H1 (cell line): ENCODE data around the gene HK2. TPM values are rescaled to one million over a fixed set of nuclear protein-coding genes. Genes with fewer than 3 reads are reported as not detected.

Experiments
- CTCF ChIA-PET: fragments of 300-600 bp; sonication (Branson Sonifier 250); formaldehyde crosslinking; loops from one replicate; lab custom pipeline; 2021; ENCODE audit not compliant: partially characterized antibody; lab: Charles Lee
- POLR2A ChIA-PET: fragments of 300-600 bp; sonication (Branson Sonifier 250); formaldehyde crosslinking; loops from one replicate; lab custom pipeline; 2021; ENCODE audit warnings: inconsistent platforms; ENCODE audit not compliant: partially characterized antibody; lab: Charles Lee
- DNase-seq, 2 experiments: peaks; one replicate each; pipeline versions ENCODE4 v3.0.0 to v3.0.0-alpha.2; 2010 to 2022; ENCODE audit warnings: low spot score in 2 of 2, low read depth in 1 of 2, mixed read lengths in 1 of 2
- FAIRE-seq: peaks from 2 replicates; lab custom pipeline; 2011; peaks lifted over from hg19 to GRCh38; lab: Jason Lieb, UNC
- H2AFZ ChIP-seq: 2 replicates; pipeline ENCODE4 v1.8.1; 2012; ENCODE audit warnings: low read length, inconsistent platforms
- H2AK5ac ChIP-seq: 2 replicates; pipeline ENCODE4 v1.6.1; 2013; ENCODE audit warnings: low read depth, low read length
- H2BK120ac ChIP-seq: replicated peaks from 2 replicates; pipeline ENCODE3; 2013; ENCODE audit warnings: low read depth, low read length, inconsistent platforms
- H2BK12ac ChIP-seq: 2 replicates; pipeline ENCODE4 v1.6.1; 2013; ENCODE audit warnings: low read depth, low read length
- H2BK15ac ChIP-seq: 2 replicates; pipeline ENCODE4 v1.6.1; 2013; ENCODE audit warnings: low read length
- H2BK20ac ChIP-seq: 2 replicates; pipeline ENCODE4 v1.6.1; 2013; ENCODE audit warnings: low read length
- H2BK5ac ChIP-seq: 2 replicates; pipeline ENCODE4 v1.6.1; 2013; ENCODE audit warnings: low read depth, low read length
- H3K14ac ChIP-seq: 2 replicates; pipeline ENCODE4 v1.6.1; 2013; ENCODE audit warnings: inconsistent platforms; ENCODE audit not compliant: insufficient read length
- H3K18ac ChIP-seq: 2 replicates; pipeline ENCODE4 v1.6.1; 2013; ENCODE audit warnings: low read length; ENCODE audit errors: extremely low read depth
- H3K23ac ChIP-seq: 2 replicates; pipeline ENCODE4 v1.6.1; 2013; ENCODE audit warnings: inconsistent platforms; ENCODE audit not compliant: insufficient read length
- H3K23me2 ChIP-seq: 2 replicates; pipeline ENCODE4 v1.6.1; 2013; ENCODE audit warnings: low read depth, low read length
- H3K27ac ChIP-seq: 2 replicates; pipeline ENCODE4 v1.6.1; 2011; ENCODE audit warnings: low read depth, low read length, inconsistent platforms
- H3K27me3 ChIP-seq, 4 experiments: replicated peaks in 1 of 4; 1 replicate in 1 of 4; 2 replicates in 3 of 4; pipeline versions ENCODE4 v1.6.1 to v1.8.1; 2011 to 2013; ENCODE audit warnings: low read length in 3 of 4, mild to moderate bottlenecking in 3 of 4, inconsistent platforms in 2 of 4, mixed read lengths in 2 of 4, moderate library complexity in 1 of 4; ENCODE audit not compliant: control insufficient read depth in 3 of 4, insufficient read depth in 3 of 4; ENCODE audit errors: extremely low read depth in 1 of 4
- H3K36me3 ChIP-seq, 4 experiments: 2 replicates each; pipeline versions ENCODE4 v1.6.1 to v1.8.1; 2011 to 2013; ENCODE audit warnings: mild to moderate bottlenecking in 4 of 4, low read length in 3 of 4, moderate library complexity in 2 of 4, control low read depth in 1 of 4, inconsistent platforms in 1 of 4; ENCODE audit not compliant: insufficient read depth in 4 of 4, control insufficient read depth in 2 of 4
- H3K4ac ChIP-seq: replicated peaks from 2 replicates; pipeline ENCODE3; 2013; ENCODE audit warnings: low read length, low read depth, mixed read lengths, inconsistent platforms; ENCODE audit not compliant: insufficient read length
- H3K4me1 ChIP-seq, 4 experiments: replicated peaks in 1 of 4; 1 replicate in 1 of 4; 2 replicates in 3 of 4; pipeline versions ENCODE4 v1.6.1 to v1.8.1; 2011 to 2013; ENCODE audit warnings: low read length in 3 of 4, inconsistent platforms in 2 of 4, mixed read lengths in 1 of 4; ENCODE audit not compliant: insufficient read depth in 4 of 4, control insufficient read depth in 3 of 4
- H3K4me2 ChIP-seq, 2 experiments: 2 replicates each; pipeline versions ENCODE4 v1.6.1 to v1.8.1; 2011 to 2013; ENCODE audit warnings: low read depth in 2 of 2, low read length in 2 of 2, control low read depth in 1 of 2, inconsistent platforms in 1 of 2, mild to moderate bottlenecking in 1 of 2; ENCODE audit not compliant: insufficient read depth in 1 of 2
- H3K4me3 ChIP-seq, 4 experiments: fragments of 200-600, 300-600 bp in 1 of 4; sonication (generic), shearing (Covaris generic), sonication (Bioruptor Twin) in 1 of 4; 2 replicates each; pipeline versions ENCODE4 v1.5.1 to v1.8.1; 2011 to 2016; ENCODE audit warnings: low read length in 4 of 4, low read depth in 3 of 4, control low read depth in 2 of 4, inconsistent platforms in 2 of 4, mild to moderate bottlenecking in 2 of 4, mixed read lengths in 1 of 4, moderate library complexity in 1 of 4; ENCODE audit not compliant: insufficient read depth in 2 of 4; ENCODE audit errors: extremely low read depth in 1 of 4
- H3K56ac ChIP-seq: replicated peaks from 2 replicates; pipeline ENCODE3; 2013; ENCODE audit warnings: low read depth, mild to moderate bottlenecking, mixed read lengths, low read length, inconsistent platforms; ENCODE audit not compliant: insufficient read length
- H3K79me1 ChIP-seq: 2 replicates; pipeline ENCODE4 v1.6.1; 2013; ENCODE audit warnings: low read depth, low read length, control low read depth
- H3K79me2 ChIP-seq, 2 experiments: 2 replicates each; pipeline versions ENCODE4 v1.6.1 to v1.8.1; 2012 to 2013; ENCODE audit warnings: low read length in 2 of 2, mild to moderate bottlenecking in 2 of 2, inconsistent platforms in 1 of 2; ENCODE audit not compliant: insufficient read depth in 2 of 2, control insufficient read depth in 1 of 2
- H3K9ac ChIP-seq, 4 experiments: replicated peaks in 1 of 4; 1 replicate in 1 of 4; 2 replicates in 3 of 4; pipeline versions ENCODE4 v1.6.1 to v1.8.1; 2011 to 2013; ENCODE audit warnings: low read depth in 3 of 4, low read length in 3 of 4, control low read depth in 2 of 4, mild to moderate bottlenecking in 2 of 4, moderate library complexity in 2 of 4, inconsistent platforms in 1 of 4; ENCODE audit errors: extremely low read depth in 1 of 4
- H3K9me3 ChIP-seq, 2 experiments: 2 replicates each; pipeline versions ENCODE4 v1.6.1 to v1.8.1; 2012 to 2013; ENCODE audit warnings: mild to moderate bottlenecking in 2 of 2, moderate library complexity in 2 of 2, control low read depth in 1 of 2, inconsistent platforms in 1 of 2, low read depth in 1 of 2, low read length in 1 of 2, mixed read lengths in 1 of 2; ENCODE audit not compliant: insufficient read depth in 2 of 2
- H4K20me1 ChIP-seq, 2 experiments: replicated peaks in 1 of 2; 2 replicates each; pipeline versions ENCODE3 to v1.8.1; 2011 to 2013; ENCODE audit warnings: inconsistent platforms in 2 of 2, low read length in 2 of 2, mild to moderate bottlenecking in 1 of 2; ENCODE audit not compliant: insufficient read depth in 2 of 2, control insufficient read depth in 1 of 2
- H4K5ac ChIP-seq: 2 replicates; pipeline ENCODE4 v1.6.1; 2013; ENCODE audit warnings: low read length, low read depth, mixed read lengths, inconsistent platforms; ENCODE audit not compliant: insufficient read length
- H4K8ac ChIP-seq: 2 replicates; pipeline ENCODE4 v1.8.0; 2013; ENCODE audit warnings: mild to moderate bottlenecking, moderate library complexity, low read length, inconsistent platforms; ENCODE audit not compliant: insufficient read depth; ENCODE audit errors: extremely low read depth
- H4K91ac ChIP-seq: replicated peaks from 2 replicates; pipeline ENCODE3; 2013; ENCODE audit warnings: low read length, mixed read lengths, inconsistent platforms; ENCODE audit not compliant: insufficient read length
- FOSL1 ChIP-seq: IDR thresholded peaks from 2 replicates; pipeline ENCODE4 v1.6.1; 2011; ENCODE audit warnings: mild to moderate bottlenecking, low read depth, low read length, moderate library complexity; ENCODE audit not compliant: insufficient read depth
- MAFK ChIP-seq: IDR thresholded peaks from 2 replicates; pipeline ENCODE4 v1.6.1; 2012; ENCODE audit warnings: low read depth, mild to moderate bottlenecking, improper control_type of control experiment, low read length
- RFX5 ChIP-seq: IDR thresholded peaks from 2 replicates; pipeline ENCODE4 v1.6.1; 2011; ENCODE audit warnings: low read depth, low read length, improper control_type of control experiment, borderline replicate concordance
- RNF2 ChIP-seq: fragments of 200-900, 300-1000 bp; sonication (generic); IDR thresholded peaks from 2 replicates; pipeline ENCODE4 v1.7.1; 2016; ENCODE audit warnings: borderline replicate concordance, low read depth, mild to moderate bottlenecking, antibody characterized with exemption, low read length; ENCODE audit not compliant: poor library complexity, severe bottlenecking; ENCODE audit errors: missing control alignments
- SAP30 ChIP-seq: fragments of 300-600 bp; sonication (generic); IDR thresholded peaks from 2 replicates; pipeline ENCODE4 v1.7.1; 2012; ENCODE audit warnings: low read length, moderate library complexity, mild to moderate bottlenecking, inconsistent platforms; ENCODE audit not compliant: insufficient read depth, insufficient replicate concordance
- SIX5 ChIP-seq: IDR thresholded peaks from 2 replicates; pipeline ENCODE4 v1.6.1; 2011; ENCODE audit warnings: mild to moderate bottlenecking, low read depth, low read length
- SRF ChIP-seq: IDR thresholded peaks from 2 replicates; pipeline ENCODE4 v1.6.1; 2011; ENCODE audit warnings: mild to moderate bottlenecking, low read depth, low read length, moderate library complexity
- TAF1 ChIP-seq: IDR thresholded peaks from 2 replicates; pipeline ENCODE4 v1.6.1; 2011; ENCODE audit warnings: mild to moderate bottlenecking, low read depth, low read length
- TBP ChIP-seq: IDR thresholded peaks from 2 replicates; pipeline ENCODE4 v1.6.1; 2011; ENCODE audit warnings: low read depth, low read length, improper control_type of control experiment
- TEAD4 ChIP-seq: IDR thresholded peaks from 2 replicates; pipeline ENCODE4 v1.6.1; 2012; ENCODE audit warnings: low read depth, low read length, inconsistent platforms, mixed read lengths
- WGBS, 2 experiments: shearing (Covaris generic) in 1 of 2; methylation state at CpG; one replicate each; pipeline versions ENCODE4 v1.1.6 to v1.1.7; 2013 to 2015; ENCODE audit warnings: low lambda C conversion rate in 2 of 2, mixed read lengths in 2 of 2, inconsistent platforms in 1 of 2, low coverage in 1 of 2, missing lambda C conversion rate in 1 of 2; ENCODE audit not compliant: insufficient replicate concordance in 2 of 2, insufficient coverage in 1 of 2, insufficient read length in 1 of 2; ENCODE audit errors: extremely low coverage in 1 of 2, missing lambda C conversion rate in 1 of 2; 5-methylcytosine and 5-hydroxymethylcytosine counted together
- polyA plus RNA-seq, 7 experiments: library from polyadenylated mRNA; depleted of rRNA in 3 of 7; stranded (reverse) in 5 of 7; unstranded in 2 of 7; fragments of >200 nt in 5 of 7; fragments of 200-250 nt in 2 of 7; gene quantifications; 1 replicate in 5 of 7; 2 replicates in 1 of 7; 4 replicates in 1 of 7; pipeline versions ENCODE4 v1.2.1 to v1.2.3, GENCODE V29; 2011 to 2013; ENCODE audit warnings: missing spikeins in 2 of 7, mixed read lengths in 2 of 7
- total RNA-seq: library from RNA; stranded (reverse); fragmentation: NEBNext Ultra II Directional; extraction: Animal tissue kit (Norgen Biotek cat#: 25700); gene quantifications from 2 replicates; pipeline ENCODE4 v1.2.1, GENCODE V29; 2021
- TF ChIP-seq, protein P1 (sequence below): IDR thresholded peaks from 2 replicates; pipeline ENCODE4 v1.6.1; 2011; ENCODE audit warnings: low read length, improper control_type of control experiment

Gene HK2
- total and polyA plus RNA-seq, 2 of the 8 experiments (the other 6 are each of a cell fraction or from before 2014, with no cell fraction given), result 22.1 to 61.9 TPM

DNA sequence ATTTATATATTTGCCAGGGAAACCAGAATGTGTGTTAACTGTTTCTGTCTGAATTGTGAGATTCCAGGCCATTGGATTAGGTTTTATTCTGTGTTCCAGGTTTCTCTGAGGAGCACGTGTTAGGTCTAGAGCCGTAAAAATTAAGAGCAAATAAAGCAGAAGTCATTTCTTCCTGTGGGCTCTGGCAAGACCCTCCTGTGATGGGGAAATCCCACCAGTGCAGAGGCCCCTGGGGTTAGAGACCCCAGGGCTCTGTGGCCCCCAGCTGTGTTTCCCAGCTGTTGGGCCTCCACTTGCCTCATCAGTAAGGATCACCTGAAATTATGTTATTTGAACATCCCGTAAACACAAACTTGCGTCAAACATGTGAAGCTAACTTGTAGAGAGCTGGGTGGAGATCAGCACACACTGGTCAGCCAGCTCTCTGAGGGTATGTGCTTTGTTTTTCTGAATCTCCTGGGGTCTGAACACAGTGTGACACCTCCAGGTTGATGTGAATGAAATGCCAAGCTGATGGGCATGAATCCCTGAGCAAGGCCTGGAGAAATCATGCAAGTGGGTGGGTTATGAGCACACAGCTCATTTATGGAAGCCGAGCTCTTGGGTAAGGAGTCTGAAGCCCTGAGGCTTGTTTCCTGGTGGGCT, 50.3 kb downstream of the HK2 start:
- no peak overlapping the region for H3K4me2 ChIP-seq
- H4K8ac ChIP-seq, result no peak overlapping the region
- H3K23me2 ChIP-seq, result no peaks in the 10 kb centered on the region
- no peaks in the 10 kb centered on the region for H3K9me3 ChIP-seq
- H3K79me1 ChIP-seq, result no peaks in the 10 kb centered on the region
- POLR2A ChIA-PET, result interaction anchor here (0.8 to 1.2 kb wide), 2 partner anchors 47 to 196 kb away, joined by 3 read pairs; no protein-coding TSS in a partner anchor
- no peak overlapping the region for H2BK120ac ChIP-seq
- no peak overlapping the region for H3K4me3 ChIP-seq
- no peak overlapping the region for H2BK15ac ChIP-seq
- DNase-seq (no peak), FAIRE-seq (no peak)
- H3K23ac ChIP-seq, result no peak overlapping the region
- H2BK20ac ChIP-seq, result no peak overlapping the region
- H3K56ac ChIP-seq, result no peak overlapping the region
- H3K14ac ChIP-seq, result no peak overlapping the region
- H3K27ac ChIP-seq, result no peak overlapping the region
- H3K27me3 ChIP-seq, result no peaks in the 10 kb centered on the region
- H2BK5ac ChIP-seq, result no peak overlapping the region
- peaks cover 57 to 96% (median 92%) of the 10 kb centered on the region in 4 experiments for H3K36me3 ChIP-seq
- H4K5ac ChIP-seq, result no peak overlapping the region
- no peak overlapping the region for H2BK12ac ChIP-seq
- H4K20me1 ChIP-seq, result peaks cover 8 to 9% of the 10 kb centered on the region in 2 experiments
- H3K4me1 ChIP-seq, result no peaks in the 10 kb centered on the region
- no peak overlapping the region for H2AK5ac ChIP-seq
- CTCF ChIA-PET, result interaction anchor here (0.5 to 1.5 kb wide), 7 partner anchors 11 to 376 kb away, joined by 3 to 4 read pairs (median 3); no protein-coding TSS in a partner anchor
- no peak overlapping the region for H3K18ac ChIP-seq
- no peak overlapping the region for H3K4ac ChIP-seq
- no peak overlapping the region for H3K9ac ChIP-seq
- no peak overlapping the region for H2AFZ ChIP-seq
- 88% methylated on average over 5 of the region's 5 CpGs; no CpG with 5 or more reads in 1 of the 2 experiments for WGBS, 2 experiments
- no peak overlapping the region for H4K91ac ChIP-seq
- no peaks in the 10 kb centered on the region; a peak in 1 of 4 replicates for H3K79me2 ChIP-seq
- no peak for TF ChIP-seq TEAD4
- TF ChIP-seq, protein P1, sequence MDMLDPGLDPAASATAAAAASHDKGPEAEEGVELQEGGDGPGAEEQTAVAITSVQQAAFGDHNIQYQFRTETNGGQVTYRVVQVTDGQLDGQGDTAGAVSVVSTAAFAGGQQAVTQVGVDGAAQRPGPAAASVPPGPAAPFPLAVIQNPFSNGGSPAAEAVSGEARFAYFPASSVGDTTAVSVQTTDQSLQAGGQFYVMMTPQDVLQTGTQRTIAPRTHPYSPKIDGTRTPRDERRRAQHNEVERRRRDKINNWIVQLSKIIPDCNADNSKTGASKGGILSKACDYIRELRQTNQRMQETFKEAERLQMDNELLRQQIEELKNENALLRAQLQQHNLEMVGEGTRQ, result no peak
- TF ChIP-seq RNF2, result no peak
- no peak for TF ChIP-seq SIX5
- no peak for TF ChIP-seq SAP30
- TF ChIP-seq TAF1, result no peak
- no peak for TF ChIP-seq MAFK
- TF ChIP-seq FOSL1, result no peak
- no peak for TF ChIP-seq SRF
- no peak for TF ChIP-seq RFX5
- TF ChIP-seq TBP, result no peak
